GM18511 (cell line): ENCODE measurements around the gene NUP62.
A peak's percentile ranks its signal among the peaks of the same experiment; 100 is the strongest.

ENCODE experiments used
- ATAC-seq: cut with Tn5 transposase; IDR thresholded peaks from one replicate; pipeline ENCODE4 v1.9.1; 2021; ENCODE audit warnings: mild to moderate bottlenecking, moderate library complexity; ENCODE audit not compliant: unreplicated experiment

The NUP62 gene

DNA sequence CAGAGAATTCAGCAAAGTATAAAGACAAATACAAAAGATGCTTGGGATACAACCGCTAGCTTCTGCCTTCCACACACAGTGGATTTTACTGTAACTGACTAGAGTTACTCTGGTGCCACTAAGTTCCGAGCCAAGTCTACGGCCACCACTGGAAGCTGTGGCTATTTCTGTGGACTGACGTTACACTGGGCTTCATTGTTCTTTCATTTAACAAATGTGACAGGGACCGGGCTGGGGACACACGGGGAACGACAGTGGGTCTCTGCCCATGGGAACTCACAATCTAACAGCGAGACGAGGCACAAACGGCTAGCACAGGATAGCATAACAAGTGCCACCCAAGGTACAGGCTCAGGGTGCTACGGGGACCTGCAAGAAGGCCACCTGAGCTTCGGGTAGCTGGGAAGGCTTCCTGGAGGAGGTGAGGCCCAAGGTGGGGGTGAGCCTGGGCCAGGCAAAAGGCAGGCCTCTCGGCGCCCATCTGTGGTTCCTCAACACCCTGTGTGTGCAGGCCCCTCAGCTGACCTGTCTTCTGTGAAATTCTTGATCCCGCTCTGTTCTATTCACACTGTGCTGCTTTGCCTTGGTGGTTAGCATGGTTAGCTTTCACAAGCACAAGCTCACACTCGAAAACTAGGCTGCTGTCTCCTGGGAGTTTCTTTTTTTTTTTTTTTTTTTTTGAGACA is 22.3 kb downstream of the NUP62 start:
- ATAC-seq = no peak

DNA sequence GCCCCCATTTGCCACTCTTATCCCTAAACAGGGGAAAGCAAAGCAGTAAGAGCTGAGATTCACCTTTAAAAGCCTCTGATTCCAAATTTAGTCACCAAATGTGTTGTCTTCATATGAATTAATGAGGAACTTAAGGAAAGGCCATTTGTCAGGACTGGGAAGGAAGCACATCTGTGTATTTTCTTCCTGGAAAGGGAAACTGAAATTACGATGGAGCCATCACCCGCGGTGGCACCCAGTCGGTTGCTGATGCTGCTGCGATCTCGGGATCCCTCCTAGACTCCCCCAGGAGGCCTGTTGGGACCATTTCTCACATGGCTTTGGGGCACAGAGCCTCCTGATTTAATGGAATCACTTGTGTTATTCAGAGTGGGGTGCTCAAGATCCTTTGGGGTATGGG is 25.2 kb downstream of the NUP62 start:
- ATAC-seq = no peak

DNA sequence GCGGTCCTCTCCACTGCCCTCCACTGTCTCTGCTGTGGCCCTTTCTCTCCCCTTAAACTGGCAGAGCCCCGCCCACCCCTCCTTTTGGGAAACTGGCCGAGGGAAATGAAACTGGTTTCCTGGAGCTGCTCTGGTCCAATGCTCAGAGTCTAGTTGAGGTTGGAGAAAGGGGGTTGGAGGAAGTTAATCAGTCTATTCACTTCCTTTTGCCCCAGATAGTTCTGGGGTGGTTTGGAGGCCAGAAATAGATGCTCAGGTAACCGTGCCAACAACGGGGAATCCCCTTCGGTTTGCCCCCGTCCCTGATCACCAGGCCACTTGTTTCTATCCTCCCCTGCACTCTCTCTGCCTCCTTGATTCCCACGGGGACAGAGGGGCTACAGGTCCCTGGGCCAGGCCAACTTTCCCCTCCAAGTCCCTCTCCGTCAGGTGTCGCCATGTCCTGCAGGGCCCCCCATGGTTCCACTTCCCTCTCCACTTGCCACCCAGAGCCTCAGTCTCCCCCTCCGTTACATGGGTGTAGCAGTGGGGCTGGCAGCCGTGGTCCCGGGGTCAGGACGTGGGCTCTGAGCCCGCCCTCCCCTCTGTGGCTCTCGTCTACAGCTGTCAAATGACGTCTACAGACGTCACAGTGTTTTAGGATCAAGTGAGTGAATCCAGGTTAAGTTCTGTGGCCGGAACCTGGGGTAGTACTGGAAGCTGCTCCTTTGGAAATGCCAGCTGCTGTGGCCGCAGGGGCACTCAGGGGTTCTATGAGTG is 32.3 kb downstream of the NUP62 start, which contains the start of gene IL4I1:
TSS of gene IL4I1 (minus strand) at position 25 of the 759 bp plus-strand sequence. CDS start 727 bp downstream, outside the sequence.
- ATAC-seq = peak; percentile 64

DNA sequence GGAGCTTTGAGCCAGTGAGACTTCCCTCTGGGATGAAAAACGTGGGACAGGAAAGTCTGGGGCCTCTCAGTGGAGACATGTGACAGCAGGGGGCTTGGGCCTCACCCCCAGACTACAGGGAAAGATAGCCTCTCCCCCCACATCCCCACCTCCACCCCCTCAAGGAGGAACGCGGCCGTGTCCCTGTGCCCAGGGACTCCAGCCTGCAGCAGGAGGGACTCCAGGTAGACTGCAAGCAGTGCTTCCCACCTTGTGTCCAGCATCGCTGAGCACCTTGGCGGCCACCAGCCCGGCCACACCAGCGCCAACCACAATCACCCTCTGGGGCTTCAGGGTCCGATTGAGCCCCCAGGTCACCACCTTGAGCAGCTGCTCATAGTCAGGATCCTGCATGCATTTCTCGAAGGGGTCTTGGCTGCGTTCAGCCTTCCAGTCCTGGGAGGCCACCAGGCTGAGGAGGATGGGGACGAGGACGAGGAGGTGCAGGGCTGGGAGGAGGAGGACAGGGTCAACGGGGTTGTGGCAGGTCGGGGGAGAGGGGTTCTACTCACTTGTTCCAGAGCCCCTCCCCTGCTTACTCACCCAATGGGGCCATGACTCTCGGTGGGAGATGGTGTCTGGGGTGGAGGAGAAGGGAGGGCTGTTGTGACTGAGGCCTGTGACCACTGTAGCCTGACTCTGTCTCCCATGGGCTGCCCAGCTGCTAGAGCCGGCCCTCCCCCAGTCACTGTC is 33.6 kb downstream of the NUP62 start:
- ATAC-seq = no peak

DNA sequence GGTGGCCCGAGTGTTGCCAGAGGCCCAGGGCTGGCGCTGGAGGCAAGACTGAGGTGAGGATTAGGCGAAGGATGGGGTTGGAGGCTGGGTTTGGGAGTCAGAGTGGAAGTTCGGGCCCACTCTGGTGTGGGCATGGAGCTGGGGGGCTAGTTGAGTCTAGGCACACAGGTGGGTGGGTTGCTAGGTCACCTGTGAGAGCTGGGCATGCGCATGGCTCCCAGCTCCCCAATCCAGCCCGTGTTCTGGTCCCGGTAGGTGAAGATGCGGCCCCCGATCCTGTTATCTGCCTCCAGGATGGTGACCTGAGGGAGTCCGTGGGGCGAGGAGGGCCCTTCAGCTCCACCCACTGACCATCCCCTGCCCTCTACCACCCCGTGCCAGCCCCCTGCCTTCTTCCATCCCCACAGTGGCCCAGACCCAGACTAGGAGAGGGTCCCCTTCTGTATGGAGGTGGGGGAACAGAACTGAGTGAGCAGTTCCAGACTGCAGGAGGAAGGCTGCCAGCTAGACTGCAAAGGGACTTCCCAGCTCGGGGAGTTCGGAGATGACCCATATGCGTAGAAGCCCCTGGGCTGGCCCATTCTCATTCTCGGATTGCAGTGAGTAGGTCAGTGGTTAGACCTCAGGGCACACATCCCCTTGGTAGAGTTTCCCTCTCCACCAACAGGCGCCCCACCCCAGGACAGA is 34.3 kb downstream of the NUP62 start:
- ATAC-seq = no peak

DNA sequence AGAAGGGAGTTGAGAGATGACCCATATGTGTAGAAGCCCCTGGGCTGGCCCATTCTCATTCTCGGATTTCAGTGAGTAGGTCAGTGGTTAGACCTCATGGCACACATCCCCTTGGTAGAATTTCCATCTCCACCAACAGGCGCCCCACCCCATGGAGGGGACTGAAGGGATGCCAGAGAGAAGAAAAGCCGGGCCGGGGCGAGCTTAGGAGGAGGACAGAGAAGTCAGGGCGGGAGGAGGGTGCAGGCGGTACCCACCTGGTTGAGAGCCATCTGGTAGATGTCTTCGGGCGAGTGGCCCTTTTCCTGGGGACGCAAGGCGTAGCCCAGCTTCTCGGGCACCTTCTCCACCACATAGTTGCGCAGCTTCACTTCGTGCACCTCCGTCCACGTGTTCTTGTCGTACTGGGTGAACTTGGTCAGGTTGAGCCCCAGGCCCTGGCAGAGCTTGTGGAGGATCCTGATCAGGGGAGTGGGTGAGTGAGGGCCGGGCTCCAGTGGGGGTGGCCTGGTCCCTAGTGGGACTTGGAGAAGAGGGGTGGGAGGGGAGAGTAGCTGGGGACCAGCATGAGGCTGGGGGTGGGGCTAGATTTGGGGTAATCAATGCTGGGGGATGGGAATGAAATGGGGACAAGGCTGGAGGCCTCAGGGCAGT is 35.2 kb downstream of the NUP62 start:
- ATAC-seq = no peak

DNA sequence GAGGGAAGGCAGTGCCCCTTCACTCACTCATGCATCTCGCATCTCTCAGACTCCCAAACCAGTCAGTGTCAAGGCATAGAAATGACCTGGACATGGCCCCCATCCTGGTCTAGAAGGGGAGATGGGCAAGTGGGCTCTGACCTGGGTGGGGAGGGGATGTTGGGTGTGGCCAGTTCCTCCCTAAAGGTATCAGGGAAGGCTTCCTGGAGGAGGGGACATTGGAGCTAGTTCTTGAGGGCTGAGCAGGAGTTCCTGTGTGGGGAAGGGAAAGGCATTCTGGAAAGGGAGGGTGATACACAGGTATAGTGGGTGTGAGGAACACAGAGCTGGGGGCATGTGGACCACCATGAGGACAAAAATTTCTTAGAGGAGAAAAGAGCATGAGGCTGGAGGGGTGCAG is 36.6 kb downstream of the NUP62 start:
- no peak for ATAC-seq

DNA sequence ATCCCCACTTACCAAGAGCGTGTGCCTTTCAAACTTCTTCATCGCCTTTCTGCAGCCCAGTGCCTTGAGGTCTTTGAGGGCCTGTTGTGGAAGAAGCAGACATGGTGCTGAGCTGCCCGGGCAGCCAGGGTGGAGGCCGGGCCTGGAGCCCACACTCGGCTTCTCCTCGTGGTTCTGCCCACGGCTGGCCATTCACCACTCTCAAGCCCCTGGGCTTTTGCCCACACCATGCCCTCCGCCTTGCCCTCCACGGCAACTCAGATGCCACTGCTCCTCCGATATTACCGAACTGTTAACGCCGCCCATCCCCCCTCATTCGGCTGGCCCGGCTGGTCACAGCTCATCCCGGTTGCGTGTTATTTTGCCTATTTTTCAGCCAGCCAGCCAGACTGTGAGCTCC is 37.9 kb downstream of the NUP62 start:
- no peak for ATAC-seq

DNA sequence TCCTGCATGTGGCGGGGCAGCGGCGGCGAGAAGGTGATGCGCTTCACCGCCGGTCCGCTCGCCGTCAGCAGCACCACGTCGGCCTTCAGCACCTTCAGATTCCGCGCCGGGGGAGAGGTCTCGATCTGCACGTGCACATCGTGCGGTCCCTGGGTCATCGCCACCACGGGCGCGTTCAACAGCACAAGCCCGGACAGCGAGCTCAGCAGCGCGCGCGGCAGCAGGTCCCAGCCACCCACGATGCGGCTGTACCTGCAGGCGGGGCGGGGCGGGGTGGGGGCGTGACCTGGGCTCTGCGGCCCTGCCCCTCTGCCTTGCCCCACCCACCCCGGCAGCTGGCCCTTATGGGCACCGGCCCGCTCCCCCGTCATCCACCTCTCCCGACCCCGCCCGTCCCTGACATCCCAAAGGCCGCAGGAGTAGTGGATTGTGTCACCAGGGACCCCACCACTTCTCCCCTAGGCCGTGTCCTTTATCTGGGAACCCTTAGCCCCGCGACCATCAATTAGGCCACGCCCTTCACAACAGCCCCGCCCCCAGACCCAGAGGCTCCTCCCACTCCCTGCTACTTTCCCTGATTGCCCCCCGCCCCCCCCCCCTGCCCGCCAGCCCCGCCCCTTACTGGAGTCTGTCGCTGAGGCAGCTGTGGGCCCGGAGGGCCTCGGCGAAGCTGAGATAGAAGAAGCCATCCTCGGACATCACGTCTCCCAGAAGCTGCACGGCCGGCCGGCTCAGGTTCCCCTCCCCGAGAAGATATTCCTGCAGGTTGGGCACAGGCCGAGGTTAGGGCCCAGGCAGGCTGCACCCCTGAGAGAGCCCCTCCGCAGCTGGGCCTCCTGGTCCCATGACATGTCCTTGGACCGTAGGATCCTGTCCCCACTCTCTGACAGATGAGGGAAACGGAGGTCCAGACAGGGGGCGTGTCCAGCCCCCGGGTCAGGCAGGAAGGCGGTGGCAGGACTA is 38.7 kb downstream of the NUP62 start:
- ATAC-seq = no peak

DNA sequence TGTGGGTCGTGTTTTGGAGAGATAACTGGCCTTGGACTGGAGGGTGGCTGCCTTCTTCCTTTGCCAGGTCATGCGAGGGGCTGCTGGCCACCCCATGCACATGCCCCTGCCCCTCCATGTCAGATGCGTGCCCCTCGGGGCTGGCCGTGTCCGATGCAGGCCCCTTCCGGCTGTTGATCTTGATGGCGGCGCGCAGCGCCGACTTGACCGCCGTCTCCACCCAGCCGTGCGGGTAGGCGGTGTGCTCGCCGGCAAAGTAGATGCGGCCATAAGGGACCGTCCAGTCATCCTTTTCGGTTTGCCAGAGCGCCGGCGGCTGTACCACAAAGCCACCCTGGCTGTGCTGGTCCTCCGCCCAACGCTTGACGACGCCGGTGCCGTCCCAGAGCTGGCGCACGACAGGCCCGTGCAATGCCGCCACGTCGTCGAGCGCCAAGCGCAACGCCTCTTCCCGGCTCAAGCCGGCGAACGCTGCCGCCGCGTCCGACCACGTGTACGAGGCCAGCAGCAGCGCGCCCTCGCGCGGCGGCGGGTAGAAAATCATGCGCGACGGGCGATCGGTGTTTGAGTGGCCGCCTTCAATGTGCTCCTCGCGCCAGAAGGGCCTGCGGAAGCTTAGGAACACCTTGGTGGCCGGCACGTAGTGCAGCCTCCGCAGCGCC is 39.5 kb downstream of the NUP62 start:
- ATAC-seq = no peak

DNA sequence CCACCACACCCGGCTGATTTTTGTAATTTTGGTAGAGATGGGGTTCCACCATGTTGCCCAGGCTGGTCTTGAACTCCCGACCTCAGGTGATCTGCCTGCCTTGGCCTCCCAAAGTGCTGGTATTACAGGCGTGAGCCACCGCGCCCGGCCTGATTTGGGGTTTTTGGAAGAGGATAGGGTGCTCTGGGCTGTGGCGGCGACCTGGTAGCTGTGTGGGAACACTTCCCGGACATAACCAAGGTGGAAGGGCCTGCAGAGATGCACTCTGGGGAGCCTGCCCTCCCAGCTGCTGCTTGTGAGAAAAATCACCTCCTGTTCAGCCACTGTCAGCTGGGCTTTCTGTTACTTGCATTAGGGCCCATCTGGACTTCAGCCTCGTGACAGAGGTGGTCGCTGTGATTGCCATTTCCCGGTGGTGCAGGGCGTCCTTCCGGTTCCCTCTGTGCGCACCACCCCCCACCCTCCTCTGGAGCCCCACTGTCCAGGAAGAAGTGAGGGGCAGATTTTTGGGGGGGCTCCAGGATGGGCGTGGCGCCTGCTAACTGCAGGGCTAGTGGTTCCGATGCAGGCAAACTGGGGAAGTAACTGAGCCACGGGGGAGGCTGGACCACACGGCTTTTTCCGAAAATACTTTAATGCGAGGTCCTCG is 40.1 kb downstream of the NUP62 start:
- ATAC-seq = no peak

DNA sequence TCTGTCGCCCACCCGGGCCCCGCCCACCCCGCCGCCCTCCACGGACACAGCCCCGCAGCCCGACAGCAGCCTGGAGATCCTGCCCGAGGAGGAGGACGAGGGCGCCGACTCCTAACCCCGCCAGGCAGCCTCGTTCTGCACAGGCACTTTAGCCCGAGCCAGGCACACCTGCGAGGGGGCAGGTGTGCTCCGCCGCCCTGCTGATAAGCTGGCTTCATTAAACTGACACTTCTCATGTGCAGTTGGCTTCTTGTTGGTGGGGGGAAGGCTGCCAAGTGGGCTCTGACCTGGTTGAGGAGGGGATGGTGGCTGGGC is 40.8 kb downstream of the NUP62 start:
- ATAC-seq = no peak

DNA sequence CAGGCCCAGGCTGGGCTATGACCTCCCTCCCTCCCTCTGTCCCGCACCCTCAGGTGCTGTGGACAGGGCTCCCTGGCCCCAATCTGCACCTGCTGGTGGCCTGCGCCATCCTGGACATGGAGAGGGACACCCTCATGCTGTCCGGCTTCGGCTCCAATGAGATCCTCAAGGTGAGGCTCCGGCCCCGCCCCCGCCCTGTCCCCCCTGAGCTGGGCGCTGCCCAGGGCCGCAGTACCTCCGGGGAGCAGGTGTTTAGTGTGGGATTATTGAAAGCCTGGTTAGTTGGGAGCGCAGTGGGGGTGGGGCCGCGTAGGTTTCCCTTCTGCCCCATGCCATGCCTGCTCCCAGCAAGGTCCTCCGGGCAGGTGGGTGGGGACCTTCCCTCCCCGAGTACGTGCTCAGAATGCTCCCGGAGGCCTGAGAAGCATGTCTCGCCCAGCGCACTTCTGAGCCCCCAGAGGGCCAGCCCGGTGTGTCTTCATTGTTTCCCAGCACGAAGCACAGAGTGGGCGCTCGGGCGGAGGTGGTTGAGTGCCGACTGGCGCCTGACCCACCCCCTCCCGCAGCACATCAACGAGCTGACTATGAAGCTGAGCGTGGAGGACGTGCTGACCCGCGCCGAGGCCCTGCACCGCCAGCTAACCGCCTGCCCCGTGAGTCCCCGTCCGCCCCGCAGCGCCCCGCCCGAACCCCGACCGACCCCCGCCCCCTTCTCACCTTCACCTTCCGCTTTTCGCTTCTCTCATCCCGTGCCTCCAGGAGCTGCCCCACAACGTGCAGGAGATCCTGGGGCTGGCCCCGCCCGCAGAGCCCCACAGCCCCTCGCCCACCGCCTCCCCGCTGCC is 41.4 kb downstream of the NUP62 start:
- ATAC-seq = no peak

DNA sequence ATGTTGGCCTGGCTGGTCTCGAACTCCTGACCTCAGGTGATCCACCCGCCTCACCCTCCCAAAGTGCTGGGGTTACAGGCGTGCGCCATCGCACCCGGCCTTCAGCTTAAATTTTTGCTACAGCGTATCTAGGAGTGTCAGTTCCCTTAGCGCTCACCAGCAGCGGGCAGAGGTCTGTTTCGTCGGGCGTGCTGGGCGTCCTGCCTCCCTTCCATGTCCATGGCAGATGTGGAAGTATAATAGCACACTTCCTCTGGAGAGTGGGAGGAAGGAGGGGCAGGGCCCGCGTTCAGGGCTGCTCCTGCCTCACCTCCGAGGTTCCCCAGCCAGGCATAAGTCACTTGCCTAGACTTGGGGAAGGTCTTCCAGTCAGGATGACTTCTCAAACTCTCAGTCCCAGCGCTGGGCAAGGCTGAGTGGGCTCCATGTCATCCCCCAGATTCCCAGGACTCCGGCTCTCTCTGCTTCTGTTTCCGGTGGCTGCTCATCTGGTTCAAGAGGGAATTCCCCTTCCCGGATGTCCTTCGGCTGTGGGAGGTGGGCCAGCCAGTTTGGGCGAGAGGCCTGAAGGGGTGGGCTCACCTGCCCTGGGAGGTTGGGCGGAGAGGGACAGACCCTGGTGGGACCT is 42.2 kb downstream of the NUP62 start:
- no peak for ATAC-seq

DNA sequence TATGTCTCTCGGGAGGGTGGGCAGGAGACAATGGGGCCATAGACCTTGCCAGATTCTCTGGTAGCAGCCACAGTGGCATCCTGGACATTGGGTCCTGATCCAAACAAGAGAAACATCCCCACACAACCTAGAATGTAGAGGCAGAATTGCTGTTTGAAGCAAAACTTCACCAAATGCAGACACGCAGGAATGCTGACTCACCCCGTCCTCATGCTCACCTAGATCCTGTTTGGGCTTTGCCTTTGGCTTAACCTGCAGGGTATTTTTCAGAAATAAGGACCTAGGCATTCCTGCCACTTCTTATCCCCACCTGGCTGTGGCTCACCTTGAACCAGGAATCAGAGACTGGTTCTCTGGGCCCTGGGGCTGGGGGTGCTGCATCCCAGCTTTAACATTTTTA is 44.5 kb downstream of the NUP62 start:
- ATAC-seq = no peak

DNA sequence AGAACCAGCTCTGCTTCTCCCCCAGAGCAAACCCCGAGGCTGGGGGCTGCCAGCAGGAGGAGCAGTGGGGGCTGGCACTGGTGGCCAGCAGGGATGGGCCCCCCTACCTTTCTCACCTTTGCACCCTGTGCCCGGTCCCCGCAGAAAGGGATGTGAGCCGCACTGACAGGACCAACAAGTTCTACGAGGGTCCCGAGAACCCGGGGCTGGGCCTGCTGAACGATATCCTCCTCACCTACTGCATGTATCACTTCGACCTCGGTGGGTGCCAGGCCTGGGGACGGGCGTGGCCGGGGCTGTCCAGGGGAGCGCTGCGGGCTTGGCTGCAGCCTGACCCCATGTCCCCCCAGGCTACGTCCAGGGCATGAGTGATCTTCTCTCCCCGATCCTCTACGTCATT is 45.2 kb downstream of the NUP62 start:
- ATAC-seq = no peak

DNA sequence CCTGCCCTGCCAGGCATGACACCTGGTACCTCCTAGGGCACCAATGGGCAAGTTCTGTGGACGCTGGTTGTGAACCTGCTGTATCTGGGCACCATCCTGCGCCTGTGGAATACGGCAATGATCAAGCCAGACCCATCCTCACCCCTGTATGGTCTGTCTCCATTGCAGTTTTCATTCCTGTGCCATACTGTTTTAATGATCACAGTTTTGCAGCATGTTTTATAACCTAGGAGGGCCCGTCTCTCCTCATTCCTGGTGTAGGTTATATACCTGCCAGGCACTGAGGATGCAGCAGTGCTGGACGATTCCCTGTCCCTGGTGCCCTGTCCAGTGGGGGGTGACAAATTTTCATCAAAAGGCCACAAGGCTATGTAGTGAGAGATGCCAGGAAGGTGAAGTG is 46.2 kb downstream of the NUP62 start:
- ATAC-seq = no peak
